MM.1S (cell line): Measurements from ENCODE around the gene OAS2.

Experiments used
- DNase-seq: peaks from one replicate; pipeline ENCODE4 v3.0.0-alpha.2; 2015
- H2AFZ ChIP-seq: fragments of 300-600 bp; sonication (generic); 2 replicates; pipeline ENCODE4 v1.6.0; 2016; ENCODE audit warnings: antibody characterized with exemption, low read length
- H3F3A ChIP-seq: fragments of 300-600 bp; sonication (generic); 2 replicates; pipeline ENCODE4 v1.6.1; 2016; ENCODE audit warnings: mild to moderate bottlenecking, antibody characterized with exemption, low read length, moderate library complexity, mixed read lengths; ENCODE audit not compliant: insufficient read depth
- H3K27ac ChIP-seq: fragments of 300-600 bp; sonication (generic); 2 replicates; pipeline ENCODE4 v1.5.1; 2016; ENCODE audit warnings: mild to moderate bottlenecking, low read length
- H3K27me3 ChIP-seq: fragments of 300-600 bp; sonication (generic); replicated peaks from 2 replicates; pipeline ENCODE4 v1.6.0; 2016; ENCODE audit warnings: low read length; ENCODE audit not compliant: insufficient read depth
- H3K36me3 ChIP-seq: fragments of 300-600 bp; sonication (generic); replicated peaks from 2 replicates; pipeline ENCODE4 v1.6.1; 2016; ENCODE audit warnings: mild to moderate bottlenecking, low read length, mixed read lengths; ENCODE audit not compliant: insufficient read depth
- H3K4me1 ChIP-seq: fragments of 300-600 bp; sonication (generic); 2 replicates; pipeline ENCODE4 v1.6.1; 2016; ENCODE audit warnings: low read length, mixed read lengths
- H3K4me2 ChIP-seq: fragments of 300-600 bp; sonication (generic); 2 replicates; pipeline ENCODE4 v1.6.0; 2016; ENCODE audit warnings: low read depth, low read length
- H3K4me3 ChIP-seq: fragments of 300-600 bp; sonication (generic); 2 replicates; pipeline ENCODE4 v1.5.1; 2016; ENCODE audit warnings: low read length, mixed read lengths
- H3K79me2 ChIP-seq: fragments of 300-600 bp; sonication (generic); 2 replicates; pipeline ENCODE4 v1.6.1; 2016; ENCODE audit warnings: mixed run types, low read length, mixed read lengths
- H3K9ac ChIP-seq: fragments of 300-600 bp; sonication (generic); 2 replicates; pipeline ENCODE4 v1.6.1; 2016; ENCODE audit warnings: low read length, mixed read lengths
- H3K9me2 ChIP-seq: fragments of 300-600 bp; sonication (generic); replicated peaks from 2 replicates; pipeline ENCODE4 v1.6.1; 2016; ENCODE audit warnings: mild to moderate bottlenecking, low read length, mixed read lengths; ENCODE audit not compliant: insufficient read depth
- H3K9me3 ChIP-seq: fragments of 300-600 bp; sonication (generic); replicated peaks from 2 replicates; pipeline ENCODE4 v1.6.1; 2016; ENCODE audit warnings: mild to moderate bottlenecking, low read length, mixed read lengths; ENCODE audit not compliant: insufficient read depth
- H4K20me1 ChIP-seq: fragments of 300-600 bp; sonication (generic); 2 replicates; pipeline ENCODE4 v1.6.1; 2016; ENCODE audit warnings: mild to moderate bottlenecking, low read length, moderate library complexity, mixed read lengths; ENCODE audit not compliant: insufficient read depth
- EZH2 ChIP-seq: fragments of 300-600 bp; sonication (generic); optimal IDR thresholded peaks from 2 replicates; pipeline ENCODE3; 2017; ENCODE audit warnings: low read depth, mild to moderate bottlenecking, antibody characterized with exemption, low read length, mixed read lengths
- EZH2phosphoT487 ChIP-seq: fragments of 300-600 bp; sonication (generic); IDR thresholded peaks from 2 replicates; pipeline ENCODE4 v1.6.1; 2018; ENCODE audit warnings: antibody characterized with exemption, low read length
- TF ChIP-seq, protein P1 (sequence below): fragments of 300-600 bp; sonication (generic); IDR thresholded peaks from 2 replicates; pipeline ENCODE4 v1.5.1; 2016; ENCODE audit warnings: antibody characterized with exemption, low read length, mixed read lengths

OAS2 gene

GRCh38 chr12:113052326-113052725, 74.0 kb downstream of the OAS2 start:
- Histone ChIP-seq H3K4me1 (no peaks in the 10 kb centered on the region), H3K27ac (no peak overlapping the region)

GRCh38 chr12:113054948-113055486, 76.7 kb downstream of the OAS2 start:
- TF ChIP-seq EZH2, result no peak
- no peak for TF ChIP-seq EZH2phosphoT487
- TF ChIP-seq, protein P1, sequence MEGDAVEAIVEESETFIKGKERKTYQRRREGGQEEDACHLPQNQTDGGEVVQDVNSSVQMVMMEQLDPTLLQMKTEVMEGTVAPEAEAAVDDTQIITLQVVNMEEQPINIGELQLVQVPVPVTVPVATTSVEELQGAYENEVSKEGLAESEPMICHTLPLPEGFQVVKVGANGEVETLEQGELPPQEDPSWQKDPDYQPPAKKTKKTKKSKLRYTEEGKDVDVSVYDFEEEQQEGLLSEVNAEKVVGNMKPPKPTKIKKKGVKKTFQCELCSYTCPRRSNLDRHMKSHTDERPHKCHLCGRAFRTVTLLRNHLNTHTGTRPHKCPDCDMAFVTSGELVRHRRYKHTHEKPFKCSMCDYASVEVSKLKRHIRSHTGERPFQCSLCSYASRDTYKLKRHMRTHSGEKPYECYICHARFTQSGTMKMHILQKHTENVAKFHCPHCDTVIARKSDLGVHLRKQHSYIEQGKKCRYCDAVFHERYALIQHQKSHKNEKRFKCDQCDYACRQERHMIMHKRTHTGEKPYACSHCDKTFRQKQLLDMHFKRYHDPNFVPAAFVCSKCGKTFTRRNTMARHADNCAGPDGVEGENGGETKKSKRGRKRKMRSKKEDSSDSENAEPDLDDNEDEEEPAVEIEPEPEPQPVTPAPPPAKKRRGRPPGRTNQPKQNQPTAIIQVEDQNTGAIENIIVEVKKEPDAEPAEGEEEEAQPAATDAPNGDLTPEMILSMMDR, result no peak
- Histone ChIP-seq H3K9ac (no peak overlapping the region), H3K79me2 (no peaks in the 10 kb centered on the region), H4K20me1 (no peaks in the 10 kb centered on the region), H3K27ac (no peak overlapping the region), H3K4me3 (no peak overlapping the region), H3K4me1 (no peaks in the 10 kb centered on the region), H3F3A (no peaks in the 10 kb centered on the region), H3K9me2 (no peaks in the 10 kb centered on the region), H3K36me3 (no peaks in the 10 kb centered on the region), H3K4me2 (no peak overlapping the region), H3K27me3 (peaks cover 9% of the 10 kb centered on the region), H2AFZ (no peak overlapping the region), H3K9me3 (no peaks in the 10 kb centered on the region)
- no peak for DNase-seq

More at GRCh38 chr12:113052326-113052725, 74.0 kb downstream of the OAS2 start:
- H3K27me3 ChIP-seq, result peaks cover 6% of the 10 kb centered on the region
- H3K36me3 ChIP-seq, result no peaks in the 10 kb centered on the region
- no peak overlapping the region for H2AFZ ChIP-seq
- no peak overlapping the region for H3K4me3 ChIP-seq
- no peaks in the 10 kb centered on the region for H3K9me2 ChIP-seq
- H3K4me2 ChIP-seq, result no peak overlapping the region
- H3K9ac ChIP-seq, result no peak overlapping the region
- TF ChIP-seq, protein P1, result no peak
- TF ChIP-seq EZH2phosphoT487 (no peak), EZH2 (no peak)
- H3K9me3 ChIP-seq, result no peaks in the 10 kb centered on the region
- H3K79me2 ChIP-seq, result no peaks in the 10 kb centered on the region
- DNase-seq, result no peak
- no peaks in the 10 kb centered on the region for H3F3A ChIP-seq
- no peaks in the 10 kb centered on the region for H4K20me1 ChIP-seq

- no peaks in the 10 kb centered on the region for H3F3A ChIP-seq
- H3K9me2 ChIP-seq, result no peaks in the 10 kb centered on the region
- H3K79me2 ChIP-seq, result no peaks in the 10 kb centered on the region
- H3K27me3 ChIP-seq, result peaks cover 9% of the 10 kb centered on the region
- TF ChIP-seq, protein P1, result no peak
- TF ChIP-seq EZH2phosphoT487, result no peak
- no peak for TF ChIP-seq EZH2
- DNase-seq, result no peak
- H3K27ac ChIP-seq, result no peak overlapping the region
- H3K4me3 ChIP-seq, result no peak overlapping the region
- H3K9ac ChIP-seq, result no peak overlapping the region
- H3K4me1 ChIP-seq, result no peaks in the 10 kb centered on the region
- no peaks in the 10 kb centered on the region for H4K20me1 ChIP-seq
- no peaks in the 10 kb centered on the region for H3K36me3 ChIP-seq
- no peak overlapping the region for H3K4me2 ChIP-seq
- no peaks in the 10 kb centered on the region for H3K9me3 ChIP-seq
- no peak overlapping the region for H2AFZ ChIP-seq
These were observed 77.5 kb downstream of the OAS2 start for GRCh38 chr12:113055594-113056380.
